HepG2 (cell line): ENCODE data around the gene DUS1L. TPM values are rescaled to one million over a fixed set of nuclear protein-coding genes. Genes with fewer than 3 reads are reported as not detected.
A peak's percentile ranks its signal among the peaks of the same experiment; 100 is the strongest.

ENCODE experiments used
- BRCA1 ChIP-seq: sonication (generic); formaldehyde crosslinking; IDR thresholded peaks from 2 replicates; pipeline ENCODE4 v1.4.0; 2020; ENCODE audit warnings: missing genetic modification reagents
- KMT2B ChIP-seq: IDR thresholded peaks from 2 replicates; pipeline ENCODE4 v1.6.1; 2016; ENCODE audit warnings: missing genetic modification reagents, missing compliant biosample characterization
- MXI1 ChIP-seq: IDR thresholded peaks from 3 replicates; pipeline ENCODE4 v1.6.1; 2012; ENCODE audit warnings: low read depth, low read length, inconsistent platforms, borderline replicate concordance
- SATB2 ChIP-seq: sonication (generic); formaldehyde crosslinking; IDR thresholded peaks from 2 replicates; pipeline ENCODE4 v1.5.0; 2020; ENCODE audit warnings: missing genetic modification reagents
- THAP11 ChIP-seq: IDR thresholded peaks from 2 replicates; pipeline ENCODE4 v1.6.1; 2016; ENCODE audit warnings: missing biosample characterization, missing genetic modification reagents
- ZNF264 ChIP-seq: sonication (generic); formaldehyde crosslinking; IDR thresholded peaks from 2 replicates; pipeline ENCODE4 v1.4.0; 2020; ENCODE audit warnings: missing genetic modification reagents
- ZNF549 ChIP-seq: sonication (generic); formaldehyde crosslinking; IDR thresholded peaks from 2 replicates; pipeline ENCODE4 v1.5.0; 2020; ENCODE audit warnings: missing genetic modification reagents
- ZNF589 ChIP-seq: sonication (generic); formaldehyde crosslinking; conservative IDR thresholded peaks from 2 replicates; pipeline ENCODE4 v1.8.0; 2022; ENCODE audit warnings: mild to moderate bottlenecking, moderate library complexity, missing genetic modification reagents
- polyA plus RNA-seq, 8 experiments: library from polyadenylated mRNA; depleted of rRNA in 3 of 8; stranded (reverse) in 7 of 8; unstranded in 1 of 8; fragments of >200 nt; fragmentation: Illumina TruSeq in 4 of 8; extraction: Trizol in 4 of 8; gene quantifications; 2 replicates each; pipeline versions ENCODE4 v1.2.1 to v1.2.3, GENCODE V29; 2011 to 2016; ENCODE audit warnings: low read depth in 4 of 8, missing spikeins in 1 of 8, mixed read lengths in 1 of 8; ENCODE audit not compliant: insufficient read depth in 1 of 8
- total RNA-seq, 5 experiments: library from RNA; depleted of rRNA; stranded (reverse); fragments of >200 nt; fragmentation: Illumina TruSeq; extraction: Trizol; gene quantifications; 2 replicates each; pipeline ENCODE4 v1.2.3, GENCODE V29; 2016; ENCODE audit warnings: low read depth in 1 of 5
- TF ChIP-seq, protein P1 (sequence below), 2 experiments: fragments of 450-650 bp in 1 of 2; sonication (generic) in 1 of 2; formaldehyde crosslinking in 1 of 2; IDR thresholded peaks; 2 replicates each; pipeline versions ENCODE4 v1.6.1 to v1.8.0; 2016 to 2022; ENCODE audit warnings: antibody characterized with exemption in 1 of 2, mild to moderate bottlenecking in 1 of 2, missing genetic modification reagents in 1 of 2
- TF ChIP-seq, protein P2 (sequence below): sonication (generic); formaldehyde crosslinking; IDR thresholded peaks from 2 replicates; pipeline ENCODE4 v1.5.0; 2020; ENCODE audit warnings: missing genetic modification reagents
- TF ChIP-seq, protein P3 (sequence below): fragments of 450-650 bp; IDR thresholded peaks from 2 replicates; pipeline ENCODE4 v1.6.1; 2017; ENCODE audit warnings: mild to moderate bottlenecking
- TF ChIP-seq, protein P4 (sequence below): sonication (generic); formaldehyde crosslinking; IDR thresholded peaks from 2 replicates; pipeline ENCODE4 v1.8.1; 2022; ENCODE audit warnings: mild to moderate bottlenecking, missing genetic modification reagents
- TF ChIP-seq, protein P5 (sequence below): sonication (generic); formaldehyde crosslinking; conservative IDR thresholded peaks from 2 replicates; pipeline ENCODE4 v1.8.1; 2023; ENCODE audit warnings: missing genetic modification reagents

The DUS1L gene
- total and polyA plus RNA-seq, 2 of the 13 experiments (the other 11 are each of a cell fraction or from before 2014, with no cell fraction given) = 81.0 to 109 TPM

DNA sequence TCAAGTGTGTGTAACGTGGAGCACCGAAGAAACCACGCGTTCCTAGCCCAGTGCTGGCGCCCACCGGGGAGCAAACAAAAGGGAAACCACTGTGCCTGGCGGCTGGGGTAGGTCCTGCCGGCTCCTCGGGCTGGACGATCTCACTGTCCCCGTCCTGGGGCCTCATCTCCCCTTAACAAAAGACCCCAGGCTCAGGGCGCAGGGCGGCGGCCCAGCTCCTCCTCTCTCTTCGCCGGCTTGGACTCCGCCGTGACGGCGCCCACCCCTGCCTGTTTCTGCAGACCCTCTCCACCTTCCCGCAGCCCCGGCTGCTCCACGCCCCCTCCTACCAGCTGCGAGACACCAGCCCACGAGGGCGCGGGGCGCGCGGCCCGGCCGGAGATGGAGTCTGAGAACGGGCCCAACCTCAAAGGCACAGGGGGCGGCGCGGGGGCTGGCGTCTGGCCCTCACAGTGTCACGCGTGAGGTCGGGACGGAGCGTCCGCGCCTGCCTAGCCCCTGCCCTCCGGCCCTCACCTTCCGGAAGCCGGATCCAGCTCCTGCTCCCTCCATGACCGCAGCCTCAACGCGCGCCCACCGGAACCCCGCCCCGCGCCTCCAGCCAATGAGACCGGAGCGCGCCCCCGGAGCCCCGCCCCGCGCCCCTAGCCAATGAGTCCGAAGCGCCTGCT lies 43.2 kb downstream of the DUS1L start, which contains the start of gene CENPX (continued):
- TF ChIP-seq, protein P1, sequence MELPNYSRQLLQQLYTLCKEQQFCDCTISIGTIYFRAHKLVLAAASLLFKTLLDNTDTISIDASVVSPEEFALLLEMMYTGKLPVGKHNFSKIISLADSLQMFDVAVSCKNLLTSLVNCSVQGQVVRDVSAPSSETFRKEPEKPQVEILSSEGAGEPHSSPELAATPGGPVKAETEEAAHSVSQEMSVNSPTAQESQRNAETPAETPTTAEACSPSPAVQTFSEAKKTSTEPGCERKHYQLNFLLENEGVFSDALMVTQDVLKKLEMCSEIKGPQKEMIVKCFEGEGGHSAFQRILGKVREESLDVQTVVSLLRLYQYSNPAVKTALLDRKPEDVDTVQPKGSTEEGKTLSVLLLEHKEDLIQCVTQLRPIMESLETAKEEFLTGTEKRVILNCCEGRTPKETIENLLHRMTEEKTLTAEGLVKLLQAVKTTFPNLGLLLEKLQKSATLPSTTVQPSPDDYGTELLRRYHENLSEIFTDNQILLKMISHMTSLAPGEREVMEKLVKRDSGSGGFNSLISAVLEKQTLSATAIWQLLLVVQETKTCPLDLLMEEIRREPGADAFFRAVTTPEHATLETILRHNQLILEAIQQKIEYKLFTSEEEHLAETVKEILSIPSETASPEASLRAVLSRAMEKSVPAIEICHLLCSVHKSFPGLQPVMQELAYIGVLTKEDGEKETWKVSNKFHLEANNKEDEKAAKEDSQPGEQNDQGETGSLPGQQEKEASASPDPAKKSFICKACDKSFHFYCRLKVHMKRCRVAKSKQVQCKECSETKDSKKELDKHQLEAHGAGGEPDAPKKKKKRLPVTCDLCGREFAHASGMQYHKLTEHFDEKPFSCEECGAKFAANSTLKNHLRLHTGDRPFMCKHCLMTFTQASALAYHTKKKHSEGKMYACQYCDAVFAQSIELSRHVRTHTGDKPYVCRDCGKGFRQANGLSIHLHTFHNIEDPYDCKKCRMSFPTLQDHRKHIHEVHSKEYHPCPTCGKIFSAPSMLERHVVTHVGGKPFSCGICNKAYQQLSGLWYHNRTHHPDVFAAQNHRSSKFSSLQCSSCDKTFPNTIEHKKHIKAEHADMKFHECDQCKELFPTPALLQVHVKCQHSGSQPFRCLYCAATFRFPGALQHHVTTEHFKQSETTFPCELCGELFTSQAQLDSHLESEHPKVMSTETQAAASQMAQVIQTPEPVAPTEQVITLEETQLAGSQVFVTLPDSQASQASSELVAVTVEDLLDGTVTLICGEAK (IDR thresholded peaks at IDR 0.05) = no peak
- TF ChIP-seq, protein P1 (CRISPR knock-in tag; IDR thresholded peaks at IDR 0.05) = peak; percentile 28; the same call in 1 of the 2 replicates
- TF ChIP-seq THAP11 = no peak
- TF ChIP-seq, protein P2, sequence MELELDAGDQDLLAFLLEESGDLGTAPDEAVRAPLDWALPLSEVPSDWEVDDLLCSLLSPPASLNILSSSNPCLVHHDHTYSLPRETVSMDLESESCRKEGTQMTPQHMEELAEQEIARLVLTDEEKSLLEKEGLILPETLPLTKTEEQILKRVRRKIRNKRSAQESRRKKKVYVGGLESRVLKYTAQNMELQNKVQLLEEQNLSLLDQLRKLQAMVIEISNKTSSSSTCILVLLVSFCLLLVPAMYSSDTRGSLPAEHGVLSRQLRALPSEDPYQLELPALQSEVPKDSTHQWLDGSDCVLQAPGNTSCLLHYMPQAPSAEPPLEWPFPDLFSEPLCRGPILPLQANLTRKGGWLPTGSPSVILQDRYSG (CRISPR knock-in tag) = peak; percentile 53; the same call in 1 of the 2 replicates
- TF ChIP-seq, protein P3, sequence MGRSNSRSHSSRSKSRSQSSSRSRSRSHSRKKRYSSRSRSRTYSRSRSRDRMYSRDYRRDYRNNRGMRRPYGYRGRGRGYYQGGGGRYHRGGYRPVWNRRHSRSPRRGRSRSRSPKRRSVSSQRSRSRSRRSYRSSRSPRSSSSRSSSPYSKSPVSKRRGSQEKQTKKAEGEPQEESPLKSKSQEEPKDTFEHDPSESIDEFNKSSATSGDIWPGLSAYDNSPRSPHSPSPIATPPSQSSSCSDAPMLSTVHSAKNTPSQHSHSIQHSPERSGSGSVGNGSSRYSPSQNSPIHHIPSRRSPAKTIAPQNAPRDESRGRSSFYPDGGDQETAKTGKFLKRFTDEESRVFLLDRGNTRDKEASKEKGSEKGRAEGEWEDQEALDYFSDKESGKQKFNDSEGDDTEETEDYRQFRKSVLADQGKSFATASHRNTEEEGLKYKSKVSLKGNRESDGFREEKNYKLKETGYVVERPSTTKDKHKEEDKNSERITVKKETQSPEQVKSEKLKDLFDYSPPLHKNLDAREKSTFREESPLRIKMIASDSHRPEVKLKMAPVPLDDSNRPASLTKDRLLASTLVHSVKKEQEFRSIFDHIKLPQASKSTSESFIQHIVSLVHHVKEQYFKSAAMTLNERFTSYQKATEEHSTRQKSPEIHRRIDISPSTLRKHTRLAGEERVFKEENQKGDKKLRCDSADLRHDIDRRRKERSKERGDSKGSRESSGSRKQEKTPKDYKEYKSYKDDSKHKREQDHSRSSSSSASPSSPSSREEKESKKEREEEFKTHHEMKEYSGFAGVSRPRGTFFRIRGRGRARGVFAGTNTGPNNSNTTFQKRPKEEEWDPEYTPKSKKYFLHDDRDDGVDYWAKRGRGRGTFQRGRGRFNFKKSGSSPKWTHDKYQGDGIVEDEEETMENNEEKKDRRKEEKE = no peak
- TF ChIP-seq SATB2 (CRISPR knock-in tag) = 0 out of 2 replicates have a peak, but pooled peaks have one; percentile 47
- TF ChIP-seq ZNF264 (CRISPR knock-in tag) = no peak
- TF ChIP-seq BRCA1 (CRISPR knock-in tag) = no peak
- TF ChIP-seq, protein P4, sequence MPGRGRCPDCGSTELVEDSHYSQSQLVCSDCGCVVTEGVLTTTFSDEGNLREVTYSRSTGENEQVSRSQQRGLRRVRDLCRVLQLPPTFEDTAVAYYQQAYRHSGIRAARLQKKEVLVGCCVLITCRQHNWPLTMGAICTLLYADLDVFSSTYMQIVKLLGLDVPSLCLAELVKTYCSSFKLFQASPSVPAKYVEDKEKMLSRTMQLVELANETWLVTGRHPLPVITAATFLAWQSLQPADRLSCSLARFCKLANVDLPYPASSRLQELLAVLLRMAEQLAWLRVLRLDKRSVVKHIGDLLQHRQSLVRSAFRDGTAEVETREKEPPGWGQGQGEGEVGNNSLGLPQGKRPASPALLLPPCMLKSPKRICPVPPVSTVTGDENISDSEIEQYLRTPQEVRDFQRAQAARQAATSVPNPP (CRISPR knock-in tag) = no peak
- TF ChIP-seq ZNF549 (CRISPR knock-in tag) = 0 out of 2 replicates have a peak, but pooled peaks have one; percentile 22
- peak; percentile 6; the same call in 1 of the 2 replicates for TF ChIP-seq KMT2B (CRISPR knock-in tag)
- no peak for TF ChIP-seq ZNF589 (CRISPR knock-in tag)
- TF ChIP-seq MXI1 = no peak
- TF ChIP-seq, protein P5, sequence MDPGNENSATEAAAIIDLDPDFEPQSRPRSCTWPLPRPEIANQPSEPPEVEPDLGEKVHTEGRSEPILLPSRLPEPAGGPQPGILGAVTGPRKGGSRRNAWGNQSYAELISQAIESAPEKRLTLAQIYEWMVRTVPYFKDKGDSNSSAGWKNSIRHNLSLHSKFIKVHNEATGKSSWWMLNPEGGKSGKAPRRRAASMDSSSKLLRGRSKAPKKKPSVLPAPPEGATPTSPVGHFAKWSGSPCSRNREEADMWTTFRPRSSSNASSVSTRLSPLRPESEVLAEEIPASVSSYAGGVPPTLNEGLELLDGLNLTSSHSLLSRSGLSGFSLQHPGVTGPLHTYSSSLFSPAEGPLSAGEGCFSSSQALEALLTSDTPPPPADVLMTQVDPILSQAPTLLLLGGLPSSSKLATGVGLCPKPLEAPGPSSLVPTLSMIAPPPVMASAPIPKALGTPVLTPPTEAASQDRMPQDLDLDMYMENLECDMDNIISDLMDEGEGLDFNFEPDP (CRISPR knock-in tag) = no peak
